HG03064 (cell line): ENCODE measurements around the gene CCDC198.

Experiments used
- ATAC-seq: cut with Tn5 transposase; IDR thresholded peaks from one replicate; pipeline ENCODE4 v1.9.1; 2021; ENCODE audit warnings: low read depth; ENCODE audit not compliant: unreplicated experiment

CCDC198 gene, protein sequence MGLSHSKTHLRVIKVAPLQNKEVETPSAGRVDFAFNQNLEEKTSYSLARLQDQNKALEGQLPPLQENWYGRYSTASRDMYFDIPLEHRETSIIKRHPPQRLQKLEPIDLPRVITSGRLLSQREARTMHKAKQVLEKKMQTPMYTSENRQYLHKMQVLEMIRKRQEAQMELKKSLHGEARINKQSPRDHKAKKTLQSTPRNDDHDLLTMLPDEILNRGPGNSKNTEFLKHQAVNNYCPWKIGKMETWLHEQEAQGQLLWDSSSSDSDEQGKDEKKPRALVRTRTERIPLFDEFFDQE

DNA sequence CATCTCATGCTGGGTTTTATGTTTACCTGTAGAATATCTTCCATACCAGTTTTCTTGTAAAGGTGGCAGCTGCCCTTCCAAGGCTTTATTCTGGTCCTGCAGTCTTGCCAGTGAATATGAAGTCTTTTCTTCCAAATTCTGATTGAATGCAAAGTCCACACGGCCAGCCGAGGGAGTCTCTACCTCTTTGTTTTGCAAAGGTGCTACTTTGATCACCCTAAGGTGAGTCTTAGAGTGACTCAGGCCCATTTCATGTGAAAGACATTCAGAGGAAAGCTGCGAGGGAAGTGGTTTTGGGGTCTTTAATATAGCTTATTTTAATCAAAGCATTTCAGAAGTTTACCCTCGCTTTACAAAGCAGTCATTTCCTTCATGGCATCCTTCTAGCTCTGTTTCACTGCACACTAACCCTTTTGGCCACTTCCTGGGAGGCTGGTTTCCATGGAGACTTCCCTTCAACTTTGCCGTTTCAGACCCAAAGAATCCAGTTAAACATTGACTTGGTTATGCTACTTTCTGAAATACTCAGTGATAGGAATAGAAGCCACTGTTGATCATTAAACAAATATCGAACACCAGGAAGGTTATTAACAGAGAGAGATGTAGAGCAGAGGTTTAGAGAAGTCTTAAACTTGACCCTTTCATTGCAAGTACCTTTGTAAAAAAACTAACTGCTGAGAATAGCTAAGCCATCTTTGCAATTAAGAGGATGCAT, at the start of gene CCDC198:
Gene CCDC198, minus strand, starts transcription at position 391 of the 715 bp plus-strand sequence. Its CDS starts 142 bp downstream, at position 249.
- ATAC-seq = peak; percentile 69

DNA sequence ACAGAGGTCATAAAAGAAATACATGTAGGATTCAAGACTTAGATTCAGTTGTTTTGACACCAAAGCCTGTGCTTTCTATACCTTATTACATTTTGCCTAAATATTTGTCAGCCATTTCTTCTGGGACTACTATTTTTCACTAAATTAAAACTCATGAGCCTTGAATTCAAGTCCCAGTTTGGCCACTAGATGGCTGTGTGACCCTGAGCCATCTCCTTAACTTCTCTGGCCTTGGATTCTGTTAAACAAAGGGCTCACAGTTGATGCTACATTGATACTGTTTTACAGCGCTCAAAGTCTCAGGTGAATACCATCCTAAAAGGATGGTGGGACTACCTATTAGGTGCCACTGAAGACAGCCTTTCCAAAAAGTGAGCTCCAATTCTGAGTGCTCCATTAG, 39.6 kb upstream of the CCDC198 start:
- no peak for ATAC-seq

DNA sequence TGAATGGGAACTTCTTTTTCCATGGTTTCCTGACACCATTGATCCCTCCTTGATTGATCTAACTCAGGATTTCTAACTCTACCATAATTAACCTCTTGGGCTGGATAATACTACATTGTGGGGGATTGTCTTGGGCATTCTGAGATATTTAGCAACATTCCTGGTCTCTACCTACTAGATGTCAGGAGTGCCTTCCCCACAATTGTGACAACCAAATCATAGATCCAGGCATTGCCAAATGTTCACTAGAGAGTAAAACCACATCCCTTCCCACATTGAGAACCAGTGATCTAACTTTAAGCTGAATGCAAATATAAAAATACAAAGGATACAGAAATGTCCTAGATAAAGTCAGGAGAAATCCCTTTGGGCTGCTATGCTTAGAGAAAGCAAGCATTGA, 36.9 kb upstream of the CCDC198 start:
- no peak for ATAC-seq

DNA sequence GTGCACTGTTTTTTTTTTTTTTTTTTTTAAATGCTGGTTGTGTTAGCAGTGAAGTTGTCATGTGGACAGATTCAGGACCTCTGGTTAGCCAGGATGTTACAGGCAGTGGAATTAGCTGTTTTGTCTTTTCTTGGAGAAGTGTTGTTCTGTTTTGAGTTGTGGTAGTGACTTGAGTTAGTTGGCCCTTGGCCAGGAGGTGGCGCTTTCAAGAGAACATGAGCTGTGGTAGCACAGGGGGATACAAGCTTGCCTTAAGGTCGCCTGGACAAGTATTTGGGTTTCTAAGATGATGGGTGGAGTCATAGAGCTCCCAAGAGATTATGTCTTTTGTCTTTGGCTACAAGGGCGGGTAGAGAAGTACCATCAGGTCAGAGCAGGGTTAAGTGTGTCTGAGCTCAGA, 33.3 kb upstream of the CCDC198 start:
- ATAC-seq = no peak

DNA sequence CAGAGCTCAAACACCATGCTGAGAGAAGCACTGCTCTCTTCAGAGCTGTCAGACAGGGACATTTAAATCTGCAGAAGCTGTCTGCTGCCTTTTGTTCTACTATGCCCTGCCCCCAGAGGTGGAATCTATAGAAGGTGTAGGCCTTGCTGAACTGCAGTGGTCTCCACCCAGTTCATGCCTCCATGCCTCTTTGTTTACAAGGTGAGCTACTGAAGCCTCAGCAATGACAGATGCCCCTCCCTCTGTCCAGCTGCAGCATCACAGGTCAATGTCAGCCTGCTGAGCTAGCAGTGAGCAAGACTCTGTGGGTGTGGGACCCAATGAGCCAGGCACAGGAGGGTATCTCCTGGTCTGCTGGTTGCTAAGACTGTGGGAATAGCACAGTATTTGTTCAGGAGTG, 25.4 kb upstream of the CCDC198 start:
- no peak for ATAC-seq

DNA sequence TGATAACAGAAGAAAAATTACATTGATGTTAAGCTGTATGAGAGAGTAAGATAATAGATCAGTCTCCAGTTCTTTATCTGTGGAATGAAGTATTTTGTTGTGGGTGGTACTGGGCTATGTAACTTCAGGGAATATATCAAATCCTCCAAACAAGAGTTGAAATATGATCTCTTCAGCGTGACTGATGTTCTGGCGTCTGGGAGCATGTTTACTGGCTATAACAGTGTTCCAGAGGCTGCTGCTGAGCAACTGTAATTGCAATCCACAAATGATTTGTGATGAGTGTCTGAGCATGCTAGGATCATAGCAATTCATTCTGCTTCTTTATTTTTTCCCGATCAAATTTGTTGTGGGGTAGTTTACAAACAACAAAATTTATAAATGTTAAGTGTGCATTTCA, 18.6 kb upstream of the CCDC198 start:
- no peak for ATAC-seq

DNA sequence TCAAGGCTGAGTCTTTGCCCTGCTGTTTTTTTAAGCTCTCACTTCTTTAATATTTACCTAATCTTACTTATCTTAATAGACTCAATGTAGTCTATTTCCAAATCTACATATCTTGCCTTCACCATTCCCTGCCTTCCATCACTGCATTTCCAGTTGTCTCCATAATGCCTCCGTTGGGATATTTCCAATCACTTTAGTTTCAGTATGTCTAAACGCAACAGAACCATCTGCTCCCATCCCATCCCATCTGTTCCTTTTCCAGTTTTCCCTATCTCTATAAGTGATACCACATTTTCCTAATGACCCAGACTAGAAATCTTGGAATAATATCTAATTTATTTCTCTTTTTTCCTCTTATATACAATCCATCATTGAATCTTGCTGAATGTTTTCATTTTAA, 15.1 kb upstream of the CCDC198 start:
- ATAC-seq = no peak

DNA sequence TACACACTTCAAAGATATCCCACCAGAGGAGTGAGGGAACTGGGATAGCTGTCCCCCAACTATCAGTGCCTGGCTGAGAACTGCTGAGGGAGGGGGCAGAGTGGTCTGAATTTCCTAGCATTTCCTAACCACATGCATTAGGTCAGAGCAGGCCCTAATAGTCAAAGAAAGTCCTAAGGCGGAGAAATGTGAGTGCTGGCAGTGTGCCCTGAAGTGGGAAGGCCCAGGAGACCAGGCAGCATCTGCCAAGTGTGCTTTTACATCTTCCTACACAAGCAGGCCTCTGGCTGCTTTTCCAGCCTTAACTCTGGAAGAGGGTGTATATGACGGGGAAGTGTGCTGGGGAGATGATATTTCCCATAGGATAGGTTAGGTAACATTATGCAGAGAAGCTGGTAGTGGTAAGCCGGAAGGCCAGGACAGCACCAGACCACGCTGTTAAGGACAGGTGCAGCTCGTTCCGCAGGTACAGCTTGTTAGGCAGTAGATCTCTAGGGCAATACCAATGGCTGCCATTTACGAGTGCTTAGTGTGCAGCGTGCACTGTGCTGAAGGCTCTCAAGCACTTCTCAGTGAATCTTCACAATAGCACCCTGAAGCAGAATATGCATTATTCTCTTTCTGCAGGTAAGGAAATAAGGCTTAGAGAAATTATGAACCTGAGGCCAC, 9.1 kb upstream of the CCDC198 start:
- no peak for ATAC-seq

DNA sequence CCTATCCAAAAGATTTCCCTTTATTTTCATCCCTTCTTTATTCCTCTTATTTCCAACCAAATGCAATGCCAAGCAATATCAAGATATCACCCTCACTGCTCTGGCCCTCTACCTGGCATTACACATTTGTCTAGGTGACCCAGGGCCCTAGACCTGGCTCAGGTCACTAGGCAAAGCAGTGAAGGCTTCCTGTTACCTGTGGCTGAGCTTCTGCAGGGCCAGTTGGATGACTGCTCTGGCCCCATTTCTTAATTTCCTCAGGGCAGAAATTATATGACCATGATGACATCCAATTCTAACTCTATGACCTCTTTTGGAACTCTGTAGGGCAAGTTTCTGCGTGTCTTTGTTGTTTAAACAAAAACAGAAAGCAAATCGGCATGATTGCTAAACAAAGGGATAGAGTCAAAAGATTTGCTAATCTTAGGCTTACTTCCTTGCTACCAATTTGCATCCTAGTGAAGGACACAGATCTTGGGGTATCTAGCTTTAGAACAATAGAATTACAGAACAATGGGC, 7.4 kb upstream of the CCDC198 start:
- no peak for ATAC-seq

DNA sequence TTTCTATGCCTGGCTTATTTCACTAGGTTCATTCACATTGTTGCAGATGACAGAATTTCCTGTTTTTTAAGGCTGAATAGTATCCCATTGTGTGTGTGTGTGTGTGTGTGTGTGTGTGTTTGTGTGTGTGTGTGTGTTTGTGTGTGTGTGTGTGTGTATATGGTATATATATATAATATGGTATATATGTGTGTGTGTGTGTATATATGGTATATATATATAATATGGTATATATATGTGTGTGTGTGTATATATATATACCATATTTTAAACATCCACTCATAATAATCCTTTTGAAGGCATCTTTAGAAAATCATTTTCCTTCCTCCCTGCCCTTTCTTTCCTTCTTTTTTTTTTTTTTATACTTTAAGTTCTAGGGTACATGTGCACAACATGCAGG, 5.0 kb upstream of the CCDC198 start:
- no peak for ATAC-seq

DNA sequence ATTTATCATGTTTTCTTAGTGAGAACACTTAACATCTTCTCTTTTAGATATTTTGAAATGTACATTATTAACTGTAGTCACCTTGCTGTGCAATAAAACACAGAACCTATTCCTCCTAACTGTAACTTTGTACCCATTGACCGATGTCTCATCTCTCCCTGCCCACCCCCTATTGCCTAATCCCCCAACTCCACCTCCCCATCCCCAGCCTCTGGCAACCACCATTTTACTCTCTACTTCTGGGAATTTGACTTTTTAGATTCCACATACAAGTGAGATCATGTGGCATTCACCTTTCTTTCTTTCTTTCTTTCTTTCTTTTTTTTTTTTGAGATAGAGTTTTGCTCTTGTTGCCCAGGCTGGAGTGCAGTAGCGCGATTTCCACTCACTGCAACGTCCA, 4.4 kb upstream of the CCDC198 start:
- ATAC-seq = no peak

DNA sequence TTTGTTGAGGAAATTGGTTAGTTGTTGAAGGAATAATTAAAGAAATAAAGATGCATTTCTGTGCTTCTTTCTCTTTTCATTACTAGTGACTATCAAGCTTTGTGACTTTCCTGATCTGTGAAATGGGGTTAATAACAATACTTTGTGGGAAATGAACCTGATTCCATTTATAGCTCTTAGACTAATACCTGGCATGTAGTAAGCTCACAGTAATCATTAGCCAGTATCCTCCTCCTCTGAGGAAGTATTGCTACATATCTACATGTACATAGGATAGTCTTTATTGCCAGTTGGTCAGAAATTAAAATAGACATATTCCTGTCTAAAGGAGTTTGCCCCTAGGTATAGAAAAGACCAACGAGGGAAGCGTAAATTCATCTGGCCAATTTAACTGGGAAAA, 1.8 kb upstream of the CCDC198 start:
- ATAC-seq = no peak

DNA sequence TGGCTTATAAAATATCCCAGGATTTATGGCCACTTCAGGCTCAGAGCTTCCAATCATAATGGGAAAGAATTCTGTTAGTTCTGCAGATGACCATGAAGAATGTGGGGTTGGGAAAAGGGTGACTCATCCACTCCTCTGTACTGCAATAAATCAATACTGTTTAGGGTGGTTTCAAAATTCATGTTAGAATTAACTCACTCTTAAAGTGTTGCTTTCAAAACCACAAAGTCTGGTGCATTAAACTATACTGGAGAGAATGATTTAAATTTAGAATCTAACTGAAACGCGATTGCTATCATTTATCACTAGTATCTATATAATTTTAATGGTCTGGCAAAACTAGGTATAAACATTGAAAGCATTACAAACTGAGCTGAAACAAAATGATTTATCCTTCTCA, 798 bp downstream of the CCDC198 start:
- ATAC-seq = no peak

DNA sequence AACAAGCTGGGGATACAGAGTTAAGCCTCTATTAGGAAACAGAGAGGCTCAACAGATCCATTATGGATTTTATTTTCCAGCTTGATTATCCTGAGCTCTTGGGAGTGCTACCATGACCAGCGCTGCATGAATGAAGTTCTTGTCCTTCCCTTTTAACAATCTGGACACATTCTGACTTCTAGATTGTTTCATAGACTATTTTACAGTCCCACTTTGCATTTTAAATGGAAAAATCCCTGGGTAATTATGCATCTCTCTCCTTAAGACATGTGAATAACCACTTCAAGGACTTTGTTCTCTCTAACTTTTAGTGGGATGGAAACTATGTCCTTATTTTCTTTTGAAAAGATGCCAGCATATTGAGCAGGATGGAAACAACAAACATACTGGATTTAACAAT, 2.0 kb downstream of the CCDC198 start:
- ATAC-seq = no peak

DNA sequence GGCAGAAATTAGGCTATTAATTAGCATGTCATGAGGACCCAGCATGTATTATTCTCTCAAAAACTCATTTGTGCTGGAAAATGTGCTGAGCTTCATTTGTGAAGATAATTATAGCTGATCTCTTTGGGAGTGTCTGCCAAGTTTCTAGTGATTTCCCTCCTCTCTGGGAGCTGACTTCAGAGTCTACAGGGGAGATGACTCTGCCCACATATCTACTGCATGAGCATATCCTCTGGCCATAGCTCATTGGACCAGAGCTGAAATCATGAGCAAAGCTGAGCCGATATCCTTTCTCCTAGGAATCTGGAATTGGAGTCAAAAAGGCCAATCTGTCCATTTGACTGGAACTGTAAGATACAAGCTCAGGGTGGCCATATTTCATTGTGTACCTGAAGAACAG, 5.9 kb downstream of the CCDC198 start:
- no peak for ATAC-seq

DNA sequence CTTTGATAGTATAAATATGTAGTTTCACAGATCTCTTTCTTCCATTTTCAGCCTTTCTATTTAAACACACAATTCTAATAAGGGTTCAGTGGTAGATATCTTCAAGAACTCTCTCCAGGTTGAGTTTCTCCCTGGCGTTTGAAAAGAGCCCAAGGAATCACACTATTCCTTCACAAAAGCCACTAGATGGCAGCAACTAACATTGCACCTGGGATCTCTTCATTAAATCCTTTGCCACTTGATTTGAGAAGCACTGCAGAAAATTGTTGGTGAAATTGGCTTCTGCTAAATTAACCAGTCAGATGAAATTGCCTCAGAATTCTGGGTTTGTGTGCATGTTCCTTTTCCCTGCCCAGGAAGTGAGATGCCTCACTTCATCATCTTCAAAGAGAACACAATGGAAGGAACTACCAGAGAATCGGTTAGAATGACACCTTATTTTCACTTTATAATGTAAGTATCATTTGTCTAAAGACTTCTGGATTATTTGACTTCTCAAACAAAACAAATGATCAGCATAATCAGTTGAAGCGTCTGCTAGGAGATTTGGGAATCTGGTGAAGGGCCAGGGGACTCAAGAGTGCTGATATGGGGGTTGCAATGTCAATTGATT, 6.8 kb downstream of the CCDC198 start:
- no peak for ATAC-seq

DNA sequence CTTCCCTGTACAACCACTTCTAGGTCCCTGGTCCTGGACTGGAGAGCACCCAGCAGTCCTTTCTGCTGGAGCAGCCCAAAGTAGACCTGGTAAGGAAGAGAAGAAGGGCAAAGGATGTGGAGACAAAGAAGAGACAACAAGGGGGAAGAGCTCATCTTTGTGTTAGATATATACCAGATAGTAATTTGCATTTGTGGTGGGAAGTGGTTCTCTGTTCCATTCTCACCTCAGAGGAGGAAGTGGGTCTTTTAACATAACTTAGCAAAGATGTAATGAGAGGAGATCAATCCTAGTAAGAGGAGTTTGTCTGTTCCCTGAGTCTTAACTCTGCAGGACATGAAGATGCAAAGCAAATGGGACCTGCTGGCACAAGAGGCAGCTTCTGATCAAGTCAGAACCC, 8.0 kb downstream of the CCDC198 start:
- ATAC-seq = peak; percentile 92

DNA sequence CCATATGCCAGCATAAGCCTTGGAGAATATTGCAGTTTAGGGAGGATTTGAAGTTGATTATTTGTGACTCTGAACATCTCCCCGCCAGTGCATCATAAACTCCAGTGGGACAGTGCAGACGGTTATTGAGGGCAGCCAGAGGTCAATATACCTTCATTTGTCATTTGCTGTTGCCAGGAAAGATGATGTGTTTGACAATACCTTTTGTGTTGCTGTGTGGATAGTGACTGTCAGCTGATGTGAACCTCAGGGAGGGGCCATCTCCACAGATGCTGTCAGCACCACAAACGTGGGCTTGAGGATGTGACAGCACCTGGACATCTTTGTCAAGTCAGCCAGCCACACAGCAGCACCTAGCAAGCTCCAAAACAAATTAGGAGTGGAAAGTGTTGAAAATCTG, 11.5 kb downstream of the CCDC198 start:
- ATAC-seq = no peak

DNA sequence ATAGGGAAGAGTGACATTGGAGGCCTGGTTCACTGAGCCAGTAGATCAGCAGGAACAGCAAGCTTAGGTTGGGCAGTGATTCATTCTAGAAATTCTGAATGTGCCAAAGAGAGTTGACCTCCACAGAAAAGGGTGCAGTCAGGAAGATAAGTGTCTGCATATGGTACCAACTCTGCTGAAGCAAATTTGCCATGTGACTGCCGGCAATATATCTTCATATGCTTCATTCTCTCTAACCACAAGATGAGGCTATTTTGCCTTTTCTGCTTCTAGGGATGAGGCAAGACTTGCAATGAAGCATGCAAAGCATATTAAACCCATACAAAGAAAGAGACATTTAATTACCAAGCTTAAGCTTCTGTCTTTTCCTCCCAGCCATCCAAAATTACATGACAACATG, 13.6 kb downstream of the CCDC198 start:
- ATAC-seq = no peak

DNA sequence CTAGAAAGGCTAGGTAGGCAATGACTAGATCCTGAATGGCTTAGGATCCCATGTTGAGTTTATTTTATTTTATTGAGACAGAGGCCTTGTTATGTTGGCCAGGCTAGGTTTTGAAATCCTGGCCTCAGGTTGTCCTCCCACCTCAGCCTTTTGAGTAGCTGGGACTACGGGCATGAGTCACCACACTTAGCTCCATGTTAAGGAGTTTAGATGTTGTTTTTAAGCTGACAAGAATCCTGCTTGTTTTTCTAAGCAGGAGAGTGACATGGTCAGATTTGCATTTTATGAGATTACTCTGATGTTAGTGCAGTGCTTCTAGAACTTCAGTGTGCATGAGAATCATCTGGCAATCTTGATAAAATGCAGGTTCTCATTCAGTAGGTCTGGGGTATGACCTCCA, 14.5 kb downstream of the CCDC198 start:
- ATAC-seq = no peak

DNA sequence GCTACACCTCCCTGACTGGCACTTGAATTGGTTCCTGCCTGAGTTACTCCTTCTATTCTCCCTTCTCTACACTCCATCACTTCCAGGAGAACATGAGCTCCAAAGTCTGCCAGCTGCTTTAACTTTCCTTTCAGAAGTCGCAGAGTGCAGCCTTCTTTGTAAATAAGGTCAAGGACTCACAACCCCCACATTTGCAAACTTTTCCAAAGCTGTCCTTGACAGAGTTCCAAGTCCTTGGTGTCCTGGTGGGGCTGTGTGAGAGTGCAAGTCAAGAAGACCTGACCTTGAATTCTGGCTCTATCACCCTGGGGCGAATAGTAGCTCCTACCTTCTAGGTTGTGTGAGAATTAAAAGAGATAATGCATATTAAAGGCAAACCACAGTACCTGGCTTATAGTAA, 15.6 kb downstream of the CCDC198 start:
- ATAC-seq = no peak
